ENCODE measurements around the gene ITGAL.

DNA sequence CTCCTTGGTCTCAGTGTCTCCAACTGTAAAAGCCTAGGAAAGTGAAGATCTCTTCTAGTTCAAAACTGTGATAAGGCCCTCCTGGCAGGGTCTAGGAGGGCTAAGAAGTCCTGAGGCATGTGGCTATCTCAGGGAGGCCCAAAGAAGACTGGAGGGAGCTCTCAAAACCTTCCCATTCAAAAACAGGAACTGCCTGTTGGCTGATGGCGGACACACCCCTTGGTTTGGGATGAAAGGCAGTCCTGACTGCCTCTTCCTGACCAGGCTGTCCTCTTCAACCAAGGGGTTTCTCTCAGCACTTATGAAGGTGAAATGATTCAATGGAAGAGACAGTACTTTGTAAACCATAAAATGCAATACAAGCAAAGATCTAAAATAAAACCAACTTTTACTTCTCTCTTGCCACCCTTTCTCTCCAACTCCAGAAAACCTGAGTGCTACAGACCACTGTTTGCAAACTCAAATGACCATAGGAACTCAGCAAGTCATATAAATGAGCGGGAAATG, 80.9 kb downstream of the ITGAL start:
- TF ChIP-seq, protein P1, sequence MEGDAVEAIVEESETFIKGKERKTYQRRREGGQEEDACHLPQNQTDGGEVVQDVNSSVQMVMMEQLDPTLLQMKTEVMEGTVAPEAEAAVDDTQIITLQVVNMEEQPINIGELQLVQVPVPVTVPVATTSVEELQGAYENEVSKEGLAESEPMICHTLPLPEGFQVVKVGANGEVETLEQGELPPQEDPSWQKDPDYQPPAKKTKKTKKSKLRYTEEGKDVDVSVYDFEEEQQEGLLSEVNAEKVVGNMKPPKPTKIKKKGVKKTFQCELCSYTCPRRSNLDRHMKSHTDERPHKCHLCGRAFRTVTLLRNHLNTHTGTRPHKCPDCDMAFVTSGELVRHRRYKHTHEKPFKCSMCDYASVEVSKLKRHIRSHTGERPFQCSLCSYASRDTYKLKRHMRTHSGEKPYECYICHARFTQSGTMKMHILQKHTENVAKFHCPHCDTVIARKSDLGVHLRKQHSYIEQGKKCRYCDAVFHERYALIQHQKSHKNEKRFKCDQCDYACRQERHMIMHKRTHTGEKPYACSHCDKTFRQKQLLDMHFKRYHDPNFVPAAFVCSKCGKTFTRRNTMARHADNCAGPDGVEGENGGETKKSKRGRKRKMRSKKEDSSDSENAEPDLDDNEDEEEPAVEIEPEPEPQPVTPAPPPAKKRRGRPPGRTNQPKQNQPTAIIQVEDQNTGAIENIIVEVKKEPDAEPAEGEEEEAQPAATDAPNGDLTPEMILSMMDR (IDR thresholded peaks at IDR 0.05; ENCODE audit: insufficient read depth, low read depth, low read length) = no peak
- no peak for TF ChIP-seq EZH2 (IDR thresholded peaks at IDR 0.05; ENCODE audit: insufficient read depth, low read length)

All from astrocyte (in vitro differentiated cells and primary cell).